ENCODE measurements around the gene SGCA. TPM values are rescaled to one million over a fixed set of nuclear protein-coding genes. Genes with fewer than 3 reads are reported as not detected.

SGCA gene
- total RNA-seq, 1 experiment from 2014 or later, result not detected

DNA sequence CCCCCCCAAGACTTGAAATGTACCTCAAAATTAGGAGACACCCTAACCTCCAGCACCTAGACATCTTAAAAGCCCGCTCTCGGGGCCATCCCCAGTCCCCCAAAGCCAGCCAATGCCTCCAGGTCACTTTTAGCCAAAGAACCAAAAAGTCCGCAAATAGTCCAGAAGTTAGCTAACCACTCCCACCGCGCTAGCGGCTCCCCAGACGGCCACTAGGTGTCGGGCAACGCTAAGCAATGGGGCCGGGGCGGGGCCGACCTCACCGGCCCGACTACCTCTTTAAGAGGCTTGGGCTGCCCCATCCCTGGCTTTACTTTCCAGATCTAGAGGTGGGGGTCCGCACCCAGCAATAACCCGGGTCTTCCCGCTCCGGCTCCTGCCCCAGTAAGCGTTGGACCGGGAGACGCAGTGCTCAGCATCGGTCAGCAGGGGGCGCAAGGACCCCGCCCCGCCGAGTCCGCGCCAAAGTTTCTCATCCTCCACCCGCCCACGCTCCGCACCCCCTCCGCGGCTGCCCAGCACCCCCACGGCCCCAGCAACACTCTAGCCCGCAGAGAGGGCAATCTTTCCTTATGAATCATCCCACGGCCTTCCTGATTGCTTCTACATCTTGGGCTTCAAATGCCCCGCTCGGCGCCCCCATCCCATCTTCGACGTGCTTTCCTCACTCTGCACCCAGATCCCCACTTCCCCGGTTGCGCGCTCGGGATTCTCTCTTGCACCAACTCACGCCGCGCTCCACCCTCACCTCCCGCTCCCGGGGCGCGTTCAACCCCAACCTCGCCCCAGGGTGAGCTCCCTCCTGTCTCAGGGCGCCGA, 34.9 kb downstream of the SGCA start:
- DNase-seq (ENCODE audit: unreplicated experiment), result peak; percentile 90
- Mint-ChIP-seq H3K36me3 (ENCODE audit: insufficient read depth, unreplicated experiment) (no peaks in the 10 kb centered on the region), H3K27ac (ENCODE audit: low read depth, unreplicated experiment) (peak overlapping the region; percentile 64), H3K9me3 (ENCODE audit: unreplicated experiment) (no peaks in the 10 kb centered on the region), H3K27me3 (ENCODE audit: insufficient read depth, unreplicated experiment) (peaks cover 9% of the 10 kb centered on the region), H3K4me1 (ENCODE audit: insufficient read depth, unreplicated experiment) (peaks cover 20% of the 10 kb centered on the region), H3K4me3 (ENCODE audit: unreplicated experiment) (peak overlapping the region; percentile 78)
- BruUV-seq (replicated peaks), result no TSS peak
- CTCF ChIA-PET, result interaction anchor here (0.6 to 3.9 kb wide), 53 partner anchors 9 to 662 kb away, joined by 3 to 198 read pairs (median 5); partner anchors contain the start of gene TMEM92
- TF ChIP-seq, protein P1, sequence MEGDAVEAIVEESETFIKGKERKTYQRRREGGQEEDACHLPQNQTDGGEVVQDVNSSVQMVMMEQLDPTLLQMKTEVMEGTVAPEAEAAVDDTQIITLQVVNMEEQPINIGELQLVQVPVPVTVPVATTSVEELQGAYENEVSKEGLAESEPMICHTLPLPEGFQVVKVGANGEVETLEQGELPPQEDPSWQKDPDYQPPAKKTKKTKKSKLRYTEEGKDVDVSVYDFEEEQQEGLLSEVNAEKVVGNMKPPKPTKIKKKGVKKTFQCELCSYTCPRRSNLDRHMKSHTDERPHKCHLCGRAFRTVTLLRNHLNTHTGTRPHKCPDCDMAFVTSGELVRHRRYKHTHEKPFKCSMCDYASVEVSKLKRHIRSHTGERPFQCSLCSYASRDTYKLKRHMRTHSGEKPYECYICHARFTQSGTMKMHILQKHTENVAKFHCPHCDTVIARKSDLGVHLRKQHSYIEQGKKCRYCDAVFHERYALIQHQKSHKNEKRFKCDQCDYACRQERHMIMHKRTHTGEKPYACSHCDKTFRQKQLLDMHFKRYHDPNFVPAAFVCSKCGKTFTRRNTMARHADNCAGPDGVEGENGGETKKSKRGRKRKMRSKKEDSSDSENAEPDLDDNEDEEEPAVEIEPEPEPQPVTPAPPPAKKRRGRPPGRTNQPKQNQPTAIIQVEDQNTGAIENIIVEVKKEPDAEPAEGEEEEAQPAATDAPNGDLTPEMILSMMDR (IDR thresholded peaks at IDR 0.05; ENCODE audit: unreplicated experiment), result peak; percentile 99
- POLR2A ChIA-PET, result interaction anchor here (0.6 to 2.0 kb wide), 21 partner anchors 20 to 1906 kb away, joined by 3 to 17 read pairs (median 4); partner anchors contain the start of genes LRRC59 and TMEM92
- intact Hi-C loops (cut with micrococcal nuclease), result loop anchor here (1.0 kb wide), 4 partner anchors 73 to 279 kb away; partner anchors contain the start of gene LRRC59

DNA sequence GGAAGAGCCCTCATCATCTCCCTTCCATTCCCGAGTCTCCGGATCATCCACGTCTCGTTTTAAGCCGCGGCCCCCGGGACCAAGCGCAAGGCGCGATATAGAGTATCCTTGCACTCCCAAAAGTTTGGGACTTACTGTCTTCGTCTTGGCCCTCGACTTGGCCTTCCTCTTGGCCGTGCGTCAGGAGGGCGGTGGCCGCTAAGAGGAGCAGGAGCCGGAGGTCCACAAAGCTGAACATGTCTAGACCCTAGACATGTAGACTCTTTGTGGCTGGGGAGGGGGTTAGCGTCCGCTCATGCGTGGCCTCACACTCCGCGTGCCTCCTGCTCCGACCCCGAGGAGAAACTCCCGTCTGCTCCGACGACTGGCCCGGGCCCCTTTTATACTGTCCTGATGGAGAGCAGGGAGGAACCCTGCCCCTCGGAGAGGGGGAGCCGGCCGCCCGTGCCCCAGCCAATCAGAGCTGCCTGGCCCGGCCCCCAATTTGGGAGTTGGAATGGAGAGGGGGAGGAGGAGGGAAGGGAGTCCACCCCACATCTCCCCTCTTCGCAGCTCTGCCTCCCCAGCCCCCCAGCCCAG, 35.6 kb downstream of the SGCA start, which contains the start of gene COL1A1:
Gene COL1A1, minus strand, starts transcription at position 356 of the 579 bp plus-strand sequence. Its CDS starts 118 bp downstream, at position 238.
- CTCF ChIA-PET, result interaction anchor here (0.6 to 3.9 kb wide), 30 partner anchors 13 to 662 kb away, joined by 3 to 198 read pairs (median 5); partner anchors contain the start of genes LRRC59 and TMEM92
- Mint-ChIP-seq H3K27ac (ENCODE audit: low read depth, unreplicated experiment) (peak within 1 kb of the TSS; percentile 64), H3K9me3 (ENCODE audit: unreplicated experiment) (no peaks in the 10 kb centered on the region), H3K36me3 (ENCODE audit: insufficient read depth, unreplicated experiment) (no peaks in the 10 kb centered on the region), H3K4me1 (ENCODE audit: insufficient read depth, unreplicated experiment) (peaks cover 20% of the 10 kb centered on the region), H3K4me3 (ENCODE audit: unreplicated experiment) (peak within 1 kb of the TSS; percentile 78), H3K27me3 (ENCODE audit: insufficient read depth, unreplicated experiment) (peaks cover 16% of the 10 kb centered on the region)
- TF ChIP-seq, protein P1 (IDR thresholded peaks at IDR 0.05; ENCODE audit: unreplicated experiment), result no peak
- no TSS peak for BruUV-seq (replicated peaks)
- no peak for DNase-seq (ENCODE audit: unreplicated experiment)
- intact Hi-C loops (cut with micrococcal nuclease), result no loop called here
- POLR2A ChIA-PET, result interaction anchor here (0.6 to 2.0 kb wide), 6 partner anchors 17 to 1907 kb away, joined by 3 to 11 read pairs (median 6); no protein-coding TSS in a partner anchor

DNA sequence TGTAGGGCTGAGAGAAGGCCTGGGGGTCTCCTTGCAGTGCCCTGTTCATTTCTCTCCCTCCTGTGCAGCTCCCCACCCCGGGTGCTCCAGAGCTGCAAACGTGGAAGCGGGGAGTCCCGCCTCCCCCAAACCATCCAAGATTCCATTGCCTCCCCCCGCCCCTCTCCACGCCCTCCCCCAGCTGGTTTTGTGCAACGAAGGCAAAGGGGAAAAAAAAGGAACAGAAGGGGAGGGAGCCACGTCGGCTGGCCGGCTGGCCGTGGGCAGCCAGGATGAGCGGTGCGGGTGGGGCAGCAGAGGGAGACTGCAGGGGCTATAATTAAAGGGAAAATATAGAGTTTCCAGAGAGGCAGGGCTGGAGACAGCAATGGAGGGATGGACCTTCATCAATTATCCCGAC, 37.3 kb downstream of the SGCA start:
- no peak overlapping the region for H3K27ac Mint-ChIP-seq (ENCODE audit: low read depth, unreplicated experiment)
- H3K27me3 Mint-ChIP-seq (ENCODE audit: insufficient read depth, unreplicated experiment), result peaks cover 16% of the 10 kb centered on the region
- DNase-seq (ENCODE audit: unreplicated experiment), result no peak
- intact Hi-C loops (cut with micrococcal nuclease), result no loop called here
- no TSS peak for BruUV-seq (replicated peaks)
- CTCF ChIA-PET, result interaction anchor here (0.7 to 3.9 kb wide), 5 partner anchors 19 to 389 kb away, joined by 5 to 198 read pairs (median 12); no protein-coding TSS in a partner anchor
- TF ChIP-seq, protein P1 (IDR thresholded peaks at IDR 0.05; ENCODE audit: unreplicated experiment), result no peak
- H3K9me3 Mint-ChIP-seq (ENCODE audit: unreplicated experiment), result no peaks in the 10 kb centered on the region
- POLR2A ChIA-PET, result no interaction called here
- peaks cover 19% of the 10 kb centered on the region for H3K4me1 Mint-ChIP-seq (ENCODE audit: insufficient read depth, unreplicated experiment)
- H3K36me3 Mint-ChIP-seq (ENCODE audit: insufficient read depth, unreplicated experiment), result no peaks in the 10 kb centered on the region
- H3K4me3 Mint-ChIP-seq (ENCODE audit: unreplicated experiment), result no peak overlapping the region
